Activated naive CD4-positive, alpha-beta T cell treated with anti-CD3 and anti-CD28 coated beads, Interleukin-2, amount 10 ng/mL, durations not matched to agents 7 days and 5 days (primary cell): ENCODE data around the gene CLCN2.
A peak's percentile ranks its signal among the peaks of the same experiment; 100 is the strongest.

Source experiments
- CTCF ChIA-PET: fragments of 350-600 bp; sonication (Branson Sonifier 250); formaldehyde crosslinking; loops from one replicate; lab custom pipeline; 2021; ENCODE audit warnings: antibody characterized with exemption; lab: Charles Lee
- DNase-seq: peaks from one replicate; pipeline ENCODE4 v3.0.0-alpha.2; 2020
- H3K27ac Mint-ChIP-seq: one replicate; pipeline ENCODE4 v1.8.0; 2021; ENCODE audit warnings: mild to moderate bottlenecking, moderate library complexity, mixed read lengths
- H3K27me3 Mint-ChIP-seq: one replicate; pipeline ENCODE4 v1.8.0; 2021; ENCODE audit warnings: mild to moderate bottlenecking, mixed read lengths
- H3K36me3 Mint-ChIP-seq: one replicate; pipeline ENCODE4 v1.8.0; 2021; ENCODE audit warnings: mixed read lengths
- H3K4me1 Mint-ChIP-seq: one replicate; pipeline ENCODE4 v1.8.0; 2021; ENCODE audit warnings: mixed read lengths
- H3K4me3 Mint-ChIP-seq: one replicate; pipeline ENCODE4 v1.8.0; 2021; ENCODE audit warnings: mild to moderate bottlenecking, moderate library complexity, mixed read lengths
- H3K9me3 Mint-ChIP-seq: one replicate; pipeline ENCODE4 v1.8.0; 2021; ENCODE audit warnings: mixed read lengths

The CLCN2 gene

DNA sequence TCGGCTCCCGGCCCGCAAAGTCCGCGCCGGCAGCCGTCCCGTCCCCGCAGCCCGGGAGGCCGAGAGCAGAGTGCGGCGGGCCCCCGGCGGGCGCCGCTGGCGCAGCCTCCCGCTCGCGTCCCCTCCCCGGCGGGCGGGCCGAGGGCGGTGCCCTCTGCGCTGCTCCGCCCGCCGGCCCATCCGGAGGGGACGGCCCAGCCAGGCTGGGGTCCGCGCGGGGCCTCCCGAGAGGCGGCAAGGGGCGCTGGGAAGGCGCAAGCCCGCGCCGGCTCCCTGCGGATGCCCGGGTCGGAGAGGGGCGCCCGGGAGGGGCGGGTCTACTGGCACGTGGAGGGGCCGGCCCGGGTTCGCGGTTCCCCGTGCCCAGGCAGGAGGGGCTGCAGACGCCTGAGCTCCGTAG is at the start of gene CLCN2, which contains the start of gene POLR2H:
TSS of gene CLCN2 (minus strand) at position 74 of the 400 bp plus-strand sequence. CDS start 126 bp downstream, outside the sequence.
TSS of gene POLR2H (plus strand) at position 179 of the 400 bp plus-strand sequence. CDS start 1,783 bp downstream, outside the sequence.
- peak within 1 kb of the TSS; percentile 91 for H3K4me3 Mint-ChIP-seq
- H3K27ac Mint-ChIP-seq = peak within 1 kb of the TSS; percentile 92
- H3K27me3 Mint-ChIP-seq = peaks cover 29% of the 10 kb centered on the region
- peak; percentile 70 for DNase-seq
- peaks cover 31% of the 10 kb centered on the region for H3K4me1 Mint-ChIP-seq
- CTCF ChIA-PET = interaction anchor here (1.1 to 2.0 kb wide), 3 partner anchors 9 to 181 kb away, joined by 3 to 6 read pairs (median 3); no protein-coding TSS in a partner anchor
- H3K36me3 Mint-ChIP-seq = peaks cover 20% of the 10 kb centered on the region
- H3K9me3 Mint-ChIP-seq = no peaks in the 10 kb centered on the region

DNA sequence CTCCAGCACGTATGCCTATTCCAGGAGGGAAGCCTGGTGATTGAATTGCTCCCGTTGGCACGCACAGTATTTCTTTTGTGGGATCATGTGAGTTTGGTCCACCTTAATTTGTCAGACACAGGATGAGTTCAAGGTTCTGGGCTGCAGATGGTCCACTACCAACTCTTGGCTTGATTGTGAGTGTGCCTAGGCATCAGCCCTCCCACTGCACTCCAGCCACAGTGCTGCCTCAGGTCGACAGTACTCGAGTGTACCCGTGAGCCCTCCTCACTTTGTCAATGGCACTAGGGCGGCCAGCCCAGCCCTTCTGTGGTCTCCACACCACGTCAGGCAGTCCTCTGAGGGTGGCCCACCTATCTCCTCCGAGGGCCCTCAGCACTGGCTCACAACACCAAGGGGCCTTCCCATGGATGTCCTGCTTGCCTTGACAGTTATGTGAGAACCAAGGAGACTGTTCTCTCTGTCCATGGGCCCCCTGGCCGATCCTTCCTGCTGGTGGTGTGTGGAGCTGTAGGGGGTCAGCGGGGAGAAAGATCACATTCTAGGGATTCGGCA is 48.6 kb upstream of the CLCN2 start:
- CTCF ChIA-PET = interaction anchor here (0.8 kb wide), 1 partner anchor 10 kb away, joined by 4 read pairs; no protein-coding TSS in a partner anchor
- no peaks in the 10 kb centered on the region for H3K4me1 Mint-ChIP-seq
- no peak overlapping the region for H3K4me3 Mint-ChIP-seq
- H3K36me3 Mint-ChIP-seq = no peaks in the 10 kb centered on the region
- DNase-seq = no peak
- H3K9me3 Mint-ChIP-seq = no peaks in the 10 kb centered on the region
- H3K27ac Mint-ChIP-seq = no peak overlapping the region
- H3K27me3 Mint-ChIP-seq = peaks cover 12% of the 10 kb centered on the region

DNA sequence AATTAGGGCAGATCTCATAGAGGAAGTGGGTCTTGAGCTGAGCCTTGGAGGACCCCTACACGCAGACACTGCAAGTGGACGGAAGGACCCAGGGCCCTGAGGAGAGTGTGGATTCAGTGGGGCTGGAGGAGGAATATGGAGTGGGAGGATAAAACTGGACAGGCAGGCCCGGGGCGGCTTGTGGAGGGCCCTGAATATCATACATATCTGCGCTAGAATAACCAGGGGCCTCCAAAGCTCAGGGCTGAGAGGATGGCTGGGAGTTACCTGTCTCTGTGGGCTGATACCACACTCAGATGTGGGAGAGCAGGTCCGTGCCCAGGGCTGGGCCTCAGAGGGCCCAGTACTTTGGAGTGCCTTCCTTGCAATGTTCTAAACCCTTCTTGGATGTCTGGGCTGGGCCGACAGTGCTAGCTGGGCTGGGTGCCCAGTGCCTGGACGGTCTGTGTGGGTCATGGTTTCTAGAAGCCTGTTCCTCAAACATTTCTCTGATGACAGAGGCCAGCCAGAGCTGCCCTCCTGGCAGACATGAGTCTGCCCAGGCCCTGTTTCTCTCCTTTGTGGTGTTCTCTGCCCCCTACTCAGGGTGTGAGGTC is 48.0 kb upstream of the CLCN2 start:
- H3K4me1 Mint-ChIP-seq = no peaks in the 10 kb centered on the region
- H3K4me3 Mint-ChIP-seq = no peak overlapping the region
- no peaks in the 10 kb centered on the region for H3K36me3 Mint-ChIP-seq
- H3K27ac Mint-ChIP-seq = no peak overlapping the region
- H3K9me3 Mint-ChIP-seq = no peaks in the 10 kb centered on the region
- CTCF ChIA-PET = interaction anchor here (0.8 to 1.3 kb wide), 2 partner anchors 9 to 11 kb away, joined by 4 read pairs; no protein-coding TSS in a partner anchor
- H3K27me3 Mint-ChIP-seq = peaks cover 14% of the 10 kb centered on the region
- no peak for DNase-seq

DNA sequence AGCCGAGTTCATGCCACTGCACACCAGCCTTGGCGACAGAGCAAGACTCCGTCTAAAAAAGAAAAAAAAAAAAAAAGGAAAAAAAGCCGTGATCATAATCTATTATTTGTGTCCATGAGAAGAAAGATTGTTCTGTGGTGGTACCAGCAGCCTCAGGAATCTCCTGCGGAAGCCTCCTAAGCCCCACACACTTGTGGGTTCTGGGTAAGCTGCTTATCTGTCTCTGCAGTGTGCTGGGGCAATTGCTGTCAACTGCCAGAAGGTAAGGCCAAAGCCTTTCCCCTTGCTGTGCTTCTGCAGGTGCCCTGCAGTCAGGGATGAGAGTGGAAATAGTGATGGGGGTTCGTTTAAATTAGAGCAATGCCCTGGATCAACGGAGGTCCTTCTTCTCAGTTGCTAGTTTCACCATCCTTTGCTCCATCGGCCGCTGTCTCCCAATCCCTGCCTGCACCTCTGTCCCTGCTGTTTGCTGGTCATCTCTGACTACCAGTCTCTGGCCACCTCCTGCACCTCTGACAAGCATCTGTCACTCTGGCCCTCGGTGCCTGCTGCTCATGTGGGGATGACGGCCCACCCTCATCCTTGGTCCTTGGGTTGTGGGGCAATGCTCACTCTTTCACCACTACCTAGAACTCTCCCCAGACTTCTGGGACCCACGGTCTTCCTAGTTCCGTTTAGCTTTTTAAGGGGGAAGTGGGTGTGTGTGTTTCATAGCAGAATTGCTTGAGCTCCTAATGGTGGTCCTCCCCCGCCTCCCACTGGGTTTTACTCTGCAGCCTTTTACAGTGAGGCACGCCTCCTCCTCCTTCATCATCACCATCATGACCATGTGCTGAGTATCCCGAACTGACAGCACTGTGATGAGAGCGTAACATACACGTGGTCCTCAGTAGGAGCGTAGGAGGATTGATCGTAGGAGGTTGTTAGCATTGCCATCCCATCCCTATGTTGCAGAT is 43.9 kb upstream of the CLCN2 start:
- Mint-ChIP-seq H3K27me3 (peaks cover 19% of the 10 kb centered on the region), H3K36me3 (no peaks in the 10 kb centered on the region), H3K9me3 (no peaks in the 10 kb centered on the region), H3K4me3 (no peak overlapping the region), H3K27ac (no peak overlapping the region), H3K4me1 (no peaks in the 10 kb centered on the region)
- CTCF ChIA-PET = no interaction called here
- DNase-seq = no peak

DNA sequence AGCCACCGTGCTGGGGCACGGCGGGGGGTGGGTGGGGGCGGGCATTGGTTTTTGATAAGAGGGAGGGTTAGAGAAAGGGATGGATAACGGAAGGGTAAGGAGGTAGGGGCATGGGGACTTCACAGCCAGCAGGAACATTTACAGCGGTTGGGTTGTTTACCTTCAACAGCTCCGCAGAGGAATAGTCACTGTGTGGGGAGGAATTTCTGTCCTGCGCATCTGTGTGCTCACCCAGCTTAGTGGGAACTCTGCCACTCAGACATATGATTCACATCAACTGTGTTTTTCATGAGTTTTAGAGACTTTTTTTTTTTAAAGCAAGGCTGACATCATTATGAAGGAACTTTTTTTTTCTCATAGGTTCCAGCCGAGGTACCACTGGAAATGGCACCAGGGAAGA is 38.0 kb upstream of the CLCN2 start:
- CTCF ChIA-PET = no interaction called here
- no peak for DNase-seq
- no peak overlapping the region for H3K27ac Mint-ChIP-seq

DNA sequence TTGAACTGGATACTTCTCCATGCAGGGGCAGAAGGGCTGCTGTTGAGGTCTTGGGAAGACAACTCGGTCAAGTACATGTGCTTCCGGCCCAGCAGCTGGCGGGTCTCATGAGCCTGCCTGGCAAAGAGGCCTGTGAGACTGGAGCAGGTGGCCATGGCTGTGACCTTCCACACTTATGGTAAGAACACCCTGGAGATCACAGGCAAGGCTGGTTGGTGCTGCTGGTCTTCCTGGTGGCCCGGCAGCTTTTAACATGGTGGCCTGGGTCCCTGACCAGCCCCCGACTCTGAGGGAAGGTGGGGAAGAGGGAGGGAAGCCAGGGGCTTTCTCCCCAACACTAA is 33.9 kb upstream of the CLCN2 start:
- Mint-ChIP-seq H3K4me1 (no peaks in the 10 kb centered on the region), H3K9me3 (no peaks in the 10 kb centered on the region), H3K27me3 (peaks cover 36% of the 10 kb centered on the region), H3K4me3 (no peak overlapping the region), H3K36me3 (no peaks in the 10 kb centered on the region), H3K27ac (no peak overlapping the region)
- CTCF ChIA-PET = interaction anchor here (1.9 kb wide), 1 partner anchor 23 kb away, joined by 6 read pairs; no protein-coding TSS in a partner anchor
- DNase-seq = no peak

More for the DNA sequence above, 38.0 kb upstream of the CLCN2 start:
- Mint-ChIP-seq H3K36me3 (no peaks in the 10 kb centered on the region), H3K27me3 (peaks cover 40% of the 10 kb centered on the region), H3K4me1 (no peaks in the 10 kb centered on the region), H3K4me3 (no peak overlapping the region), H3K9me3 (no peaks in the 10 kb centered on the region)

DNA sequence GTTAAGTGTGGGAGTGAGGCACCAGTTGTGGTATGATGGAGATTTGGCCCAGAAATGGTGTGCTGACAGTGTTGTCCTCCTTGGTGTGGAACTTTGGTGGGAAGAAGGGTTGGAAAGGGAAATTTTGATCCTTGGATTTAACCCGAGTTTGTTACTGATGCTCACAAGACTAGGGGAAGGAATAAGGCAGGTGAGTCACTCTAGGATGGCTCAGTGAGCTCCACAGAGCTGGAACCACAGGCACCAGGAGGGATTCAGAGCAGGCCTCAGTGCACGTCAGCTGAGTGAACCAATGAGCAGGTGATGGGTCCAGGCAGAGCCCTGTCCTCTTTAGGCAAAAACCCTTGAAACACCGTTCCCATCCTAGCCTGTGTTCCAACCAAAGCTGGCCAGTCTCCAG is 29.9 kb upstream of the CLCN2 start:
- no peak for DNase-seq
- H3K36me3 Mint-ChIP-seq = no peaks in the 10 kb centered on the region
- no peak overlapping the region for H3K27ac Mint-ChIP-seq
- CTCF ChIA-PET = no interaction called here
- no peaks in the 10 kb centered on the region for H3K4me1 Mint-ChIP-seq
- no peaks in the 10 kb centered on the region for H3K9me3 Mint-ChIP-seq
- H3K4me3 Mint-ChIP-seq = no peak overlapping the region
- peaks cover 52% of the 10 kb centered on the region for H3K27me3 Mint-ChIP-seq

DNA sequence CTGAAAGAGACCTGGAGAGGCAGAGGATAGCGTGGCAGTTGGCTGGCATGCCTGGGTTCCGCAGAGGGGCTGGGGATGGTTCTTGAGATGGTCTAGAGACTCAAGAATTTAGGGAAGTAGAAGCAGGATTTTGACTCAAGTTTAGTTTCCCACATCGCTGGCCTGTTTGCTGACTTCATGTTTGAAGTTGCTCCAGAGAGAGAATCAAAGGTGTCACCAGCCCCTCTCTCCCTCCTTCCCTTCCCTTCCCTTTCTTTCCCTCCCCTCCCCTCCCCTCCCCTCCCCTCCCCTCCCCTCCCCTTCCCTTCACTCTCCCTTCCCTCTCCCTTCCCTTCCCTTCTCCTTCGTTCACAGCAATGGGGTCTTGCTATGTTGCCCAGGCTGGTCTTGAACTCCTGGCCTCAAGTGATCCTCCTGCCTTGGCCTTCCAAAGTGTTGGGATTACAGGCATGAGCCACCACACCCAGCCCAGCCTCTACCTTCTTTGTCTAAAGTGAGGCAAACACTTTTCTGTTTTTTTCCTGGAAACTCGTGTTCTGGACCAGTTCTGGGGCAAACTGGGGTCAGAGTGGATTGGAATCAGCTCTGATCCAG is 28.6 kb upstream of the CLCN2 start:
- H3K9me3 Mint-ChIP-seq = no peaks in the 10 kb centered on the region
- peaks cover 54% of the 10 kb centered on the region for H3K27me3 Mint-ChIP-seq
- H3K4me3 Mint-ChIP-seq = no peak overlapping the region
- CTCF ChIA-PET = interaction anchor here (1.0 kb wide), 1 partner anchor 35 kb away, joined by 3 read pairs; no protein-coding TSS in a partner anchor
- H3K4me1 Mint-ChIP-seq = no peaks in the 10 kb centered on the region
- H3K27ac Mint-ChIP-seq = no peak overlapping the region
- no peaks in the 10 kb centered on the region for H3K36me3 Mint-ChIP-seq
- no peak for DNase-seq

DNA sequence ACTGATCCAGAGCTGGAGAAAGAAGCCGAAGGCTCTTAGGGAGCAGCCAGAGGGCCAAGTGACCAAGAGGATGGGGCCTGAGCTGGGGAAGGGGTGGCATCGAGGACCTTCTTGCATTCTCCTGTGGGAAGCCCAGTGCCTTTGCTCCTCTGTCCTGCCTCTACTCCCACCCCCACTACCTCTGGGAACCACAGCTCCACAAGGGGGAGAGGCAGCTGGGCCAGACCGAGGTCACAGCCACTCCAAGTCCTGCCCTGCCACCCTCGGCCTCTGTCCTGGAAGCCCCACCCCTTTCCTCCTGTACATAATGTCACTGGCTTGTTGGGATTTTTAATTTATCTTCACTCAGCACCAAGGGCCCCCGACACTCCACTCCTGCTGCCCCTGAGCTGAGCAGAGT is 28.0 kb upstream of the CLCN2 start:
- Mint-ChIP-seq H3K27me3 (peaks cover 54% of the 10 kb centered on the region), H3K4me3 (no peak overlapping the region), H3K27ac (no peak overlapping the region), H3K9me3 (no peaks in the 10 kb centered on the region), H3K4me1 (no peaks in the 10 kb centered on the region), H3K36me3 (no peaks in the 10 kb centered on the region)
- CTCF ChIA-PET = interaction anchor here (1.0 kb wide), 1 partner anchor 34 kb away, joined by 3 read pairs; no protein-coding TSS in a partner anchor
- no peak for DNase-seq

DNA sequence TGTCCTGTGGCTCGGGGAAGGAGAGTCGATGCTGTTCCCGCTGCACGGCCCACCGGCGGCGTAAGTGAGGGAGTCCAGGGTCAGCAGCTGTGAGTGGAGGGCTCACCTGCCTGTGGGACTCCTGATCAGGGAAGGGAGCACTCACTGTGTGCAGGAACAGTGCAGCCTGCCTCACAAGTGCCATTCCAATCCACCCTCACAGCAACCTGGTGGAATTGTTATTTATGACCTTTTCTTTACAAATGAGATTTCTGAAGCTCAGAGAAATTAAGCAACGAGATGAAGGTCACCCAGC is 27.5 kb upstream of the CLCN2 start:
- Mint-ChIP-seq H3K4me1 (no peaks in the 10 kb centered on the region), H3K27me3 (peaks cover 59% of the 10 kb centered on the region), H3K4me3 (no peak overlapping the region), H3K27ac (no peak overlapping the region), H3K9me3 (no peaks in the 10 kb centered on the region), H3K36me3 (no peaks in the 10 kb centered on the region)
- CTCF ChIA-PET = no interaction called here
- DNase-seq = no peak

DNA sequence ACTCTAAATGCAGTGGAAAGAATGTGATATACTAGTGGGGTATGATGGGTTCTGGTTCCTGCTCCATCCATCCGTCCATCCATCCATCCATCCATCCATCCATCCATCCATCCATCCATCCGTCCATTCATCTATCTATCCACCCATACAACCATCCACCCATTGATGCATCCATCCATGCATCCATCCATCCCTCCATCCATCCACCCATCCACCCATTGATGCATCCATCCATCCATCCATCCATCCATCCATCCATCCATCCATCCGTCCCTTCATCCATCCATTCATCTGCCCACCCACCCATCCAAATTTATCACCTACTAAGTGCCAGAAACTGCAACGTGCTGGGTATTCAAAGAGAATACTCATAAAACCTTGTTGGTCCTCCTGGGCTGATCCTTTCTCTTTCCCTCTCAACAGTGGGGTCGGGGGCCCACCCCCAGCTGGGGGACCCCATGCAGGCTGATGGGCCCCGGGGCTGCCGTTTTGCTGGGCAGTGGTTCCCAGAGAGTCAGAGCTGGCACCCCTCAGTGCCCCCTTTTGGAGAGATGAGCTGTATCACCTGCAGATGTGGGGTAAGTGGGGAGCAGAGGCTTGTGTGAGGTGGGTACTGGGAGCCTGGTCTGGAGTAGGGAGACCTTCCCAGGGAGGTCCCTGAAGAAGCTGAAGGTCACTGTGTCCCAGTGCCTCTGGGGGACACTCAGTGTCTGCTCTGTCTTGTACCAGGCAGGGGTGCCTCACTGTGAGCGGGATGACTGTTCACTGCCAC is 26.9 kb upstream of the CLCN2 start:
- Mint-ChIP-seq H3K9me3 (no peaks in the 10 kb centered on the region), H3K4me1 (no peaks in the 10 kb centered on the region), H3K4me3 (no peak overlapping the region), H3K27ac (no peak overlapping the region), H3K36me3 (no peaks in the 10 kb centered on the region), H3K27me3 (peaks cover 64% of the 10 kb centered on the region)
- DNase-seq = no peak
- CTCF ChIA-PET = no interaction called here

DNA sequence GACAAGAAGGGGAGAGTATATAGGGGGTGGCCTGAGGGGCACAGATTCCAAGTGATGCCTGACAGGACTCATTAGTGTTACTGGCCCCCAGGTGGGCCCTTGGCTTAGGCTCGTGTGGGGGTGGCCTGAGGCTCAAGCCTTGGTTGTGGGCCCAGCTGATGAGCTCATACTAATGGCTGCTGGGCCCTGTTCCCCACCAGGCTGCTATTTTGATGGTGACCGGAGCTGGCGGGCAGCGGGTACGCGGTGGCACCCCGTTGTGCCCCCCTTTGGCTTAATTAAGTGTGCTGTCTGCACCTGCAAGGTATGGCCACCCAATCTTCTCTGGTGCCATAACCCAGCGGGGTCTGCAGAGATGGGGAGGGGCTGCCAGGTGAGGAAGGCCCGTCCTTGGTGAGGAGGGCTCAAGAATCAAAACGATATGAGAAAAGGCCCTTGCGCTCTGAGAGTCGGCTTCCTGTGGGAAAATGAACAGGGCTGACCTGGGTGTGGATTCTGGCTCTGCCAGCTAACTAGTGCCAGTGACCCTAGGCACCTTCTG is 25.8 kb upstream of the CLCN2 start:
- no peaks in the 10 kb centered on the region for H3K36me3 Mint-ChIP-seq
- no peak overlapping the region for H3K4me3 Mint-ChIP-seq
- H3K27me3 Mint-ChIP-seq = peaks cover 75% of the 10 kb centered on the region
- no peak overlapping the region for H3K27ac Mint-ChIP-seq
- DNase-seq = no peak
- H3K9me3 Mint-ChIP-seq = no peaks in the 10 kb centered on the region
- no peaks in the 10 kb centered on the region for H3K4me1 Mint-ChIP-seq
- CTCF ChIA-PET = no interaction called here

DNA sequence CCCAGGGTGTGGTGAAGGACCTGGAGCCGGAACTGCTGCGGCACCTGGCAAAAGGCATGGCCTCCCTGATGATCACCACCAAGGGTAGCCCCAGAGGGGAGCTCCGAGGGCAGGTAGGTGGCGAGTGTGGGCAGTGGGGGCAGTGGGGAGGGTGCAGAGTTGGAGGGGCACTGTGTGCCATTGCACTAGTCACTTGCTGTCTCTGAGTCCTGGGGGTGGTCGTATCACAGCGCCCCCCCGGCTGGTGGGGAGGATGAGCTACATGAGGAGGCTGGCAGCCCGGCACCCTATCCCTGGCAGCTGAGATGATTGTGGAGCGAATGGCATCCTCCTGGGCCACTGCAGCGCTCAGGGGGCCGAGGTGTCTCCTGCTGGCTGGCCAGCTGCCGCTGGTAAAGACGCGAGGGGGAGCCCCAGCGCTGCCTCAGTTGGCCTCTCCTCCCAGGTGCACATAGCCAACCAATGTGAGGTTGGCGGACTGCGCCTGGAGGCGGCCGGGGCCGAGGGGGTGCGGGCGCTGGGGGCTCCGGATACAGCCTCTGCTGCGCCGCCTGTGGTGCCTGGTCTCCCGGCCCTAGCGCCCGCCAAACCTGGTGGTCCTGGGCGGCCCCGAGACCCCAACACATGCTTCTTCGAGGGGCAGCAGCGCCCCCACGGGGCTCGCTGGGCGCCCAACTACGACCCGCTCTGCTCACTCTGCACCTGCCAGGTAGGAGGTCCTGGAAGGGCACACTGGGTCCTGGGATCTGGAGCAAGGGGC is 24.8 kb upstream of the CLCN2 start:
- H3K4me1 Mint-ChIP-seq = no peaks in the 10 kb centered on the region
- H3K9me3 Mint-ChIP-seq = no peaks in the 10 kb centered on the region
- CTCF ChIA-PET = no interaction called here
- no peak overlapping the region for H3K4me3 Mint-ChIP-seq
- no peak overlapping the region for H3K27ac Mint-ChIP-seq
- no peak for DNase-seq
- no peaks in the 10 kb centered on the region for H3K36me3 Mint-ChIP-seq
- peaks cover 80% of the 10 kb centered on the region for H3K27me3 Mint-ChIP-seq
